ENCODE data around the gene IGFLR1.
"Not testable (repeated sequence)": the region's sequence is repeated elsewhere in the genome, so short reads cannot be mapped to it uniquely, and the experiment has no call there.

The IGFLR1 gene

DNA sequence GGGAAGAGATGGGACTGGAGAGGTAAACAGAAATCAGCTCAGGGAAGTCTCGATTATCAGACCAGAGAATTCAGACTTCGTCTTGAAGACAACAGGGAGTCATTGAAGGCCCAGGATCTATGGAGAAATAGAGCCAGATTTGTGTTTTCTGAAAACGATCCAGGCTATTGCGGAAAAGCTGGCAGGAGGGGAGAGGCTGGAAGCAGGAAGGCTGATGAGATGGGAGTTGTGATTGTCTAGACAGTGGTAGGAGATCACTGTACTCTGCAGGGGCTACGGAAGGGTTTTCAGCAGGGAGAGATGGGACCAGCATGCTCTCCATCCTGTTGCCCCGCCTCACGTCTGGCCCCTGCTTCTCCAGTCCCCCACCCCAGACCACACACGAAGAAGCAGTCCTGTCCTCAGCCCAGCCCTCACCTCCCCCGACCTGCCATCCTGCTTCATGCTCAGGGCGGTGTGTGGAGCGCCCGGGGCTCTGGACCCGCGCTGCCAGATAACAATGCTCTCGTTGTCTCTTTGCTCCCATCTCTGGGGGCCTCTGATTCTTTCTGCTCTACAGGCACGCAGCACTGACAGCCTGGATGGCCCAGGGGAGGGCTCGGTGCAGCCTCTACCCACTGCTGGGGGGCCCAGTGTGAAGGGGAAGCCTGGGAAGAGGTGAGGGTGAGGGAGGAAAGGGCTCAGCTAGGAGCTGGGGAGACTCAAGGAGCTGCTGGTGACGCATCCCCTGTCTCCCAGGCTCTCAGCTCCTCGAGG, 35.0 kb upstream of the IGFLR1 start:
- no peak for DNase-seq

DNA sequence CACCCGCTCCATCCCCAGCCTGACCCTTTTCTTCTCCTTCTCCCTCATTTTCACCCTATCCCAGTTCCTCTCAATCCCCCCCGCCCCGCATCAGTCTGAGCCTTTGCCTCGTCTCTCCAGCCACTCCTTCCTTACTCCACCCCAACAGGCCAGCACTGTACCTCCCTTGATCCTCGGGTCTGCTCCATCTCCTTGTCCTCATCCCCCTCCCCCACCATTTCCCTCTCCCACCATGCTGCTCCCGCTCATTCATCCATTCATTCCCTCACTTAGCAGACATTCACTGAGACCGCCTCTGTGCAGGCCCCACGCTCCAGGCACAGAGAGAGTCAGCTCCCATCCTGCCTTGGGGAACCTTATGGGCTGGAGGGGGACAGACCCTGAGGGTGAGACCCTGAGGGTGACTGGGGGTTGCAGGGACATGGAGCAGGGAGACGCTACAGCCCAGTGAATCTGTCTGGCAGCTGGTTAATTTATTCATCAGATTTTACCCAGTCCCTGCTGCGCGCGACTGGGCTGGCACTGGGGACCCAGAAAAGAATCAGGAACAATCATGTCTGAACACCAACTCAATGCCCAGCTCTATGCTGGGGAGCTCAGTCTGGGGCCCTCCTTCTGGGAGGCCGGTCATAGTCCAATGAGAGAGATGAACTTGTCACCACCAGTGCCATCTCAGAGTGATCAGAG, 34.0 kb upstream of the IGFLR1 start:
- DNase-seq, result no peak

DNA sequence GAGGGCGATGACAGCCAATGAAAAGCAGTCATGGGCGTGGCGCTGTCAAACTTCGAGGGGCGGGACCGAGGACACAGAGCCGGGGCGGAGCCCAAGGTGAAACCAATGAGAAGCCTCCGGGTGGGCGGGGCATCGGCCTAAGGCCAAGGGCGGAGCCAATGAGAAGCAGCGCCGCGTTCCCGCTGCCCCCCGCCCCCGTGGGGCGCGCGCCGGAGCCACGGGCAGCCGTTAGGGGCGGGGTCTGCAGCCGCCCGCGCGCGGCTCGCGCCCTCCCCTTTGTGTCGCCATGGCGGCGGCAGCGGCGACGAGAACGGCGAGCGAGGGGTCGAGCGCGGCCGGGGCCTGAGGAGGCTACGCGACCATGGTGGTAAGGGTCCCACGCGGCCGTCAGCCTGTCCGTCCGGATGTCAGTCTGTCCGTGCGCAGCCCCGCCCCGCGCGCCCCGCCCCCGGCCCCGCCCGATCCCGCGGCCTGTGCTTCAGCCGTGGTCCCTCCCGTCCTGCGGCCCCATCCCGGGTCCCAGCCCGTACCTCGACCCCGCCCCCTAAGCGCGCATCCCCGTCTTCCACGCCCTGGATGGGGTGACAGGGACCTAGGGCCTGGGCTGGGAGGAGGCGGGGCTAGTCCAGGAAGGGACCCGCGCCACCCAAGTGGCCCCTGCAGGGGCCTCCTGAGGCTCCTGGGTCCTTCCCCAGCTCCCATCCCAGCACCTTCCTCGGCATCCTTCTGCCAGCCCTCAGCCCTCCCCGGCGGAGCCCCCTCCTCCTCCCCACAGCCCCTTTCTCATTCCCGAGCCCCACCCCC, 33.2 kb upstream of the IGFLR1 start, which contains the start of gene ARHGAP33:
TSS of gene ARHGAP33 (plus strand) at position 267 of the 804 bp plus-strand sequence. CDS start at position 362, 95 bp downstream.
- peak; percentile 98 for DNase-seq

DNA sequence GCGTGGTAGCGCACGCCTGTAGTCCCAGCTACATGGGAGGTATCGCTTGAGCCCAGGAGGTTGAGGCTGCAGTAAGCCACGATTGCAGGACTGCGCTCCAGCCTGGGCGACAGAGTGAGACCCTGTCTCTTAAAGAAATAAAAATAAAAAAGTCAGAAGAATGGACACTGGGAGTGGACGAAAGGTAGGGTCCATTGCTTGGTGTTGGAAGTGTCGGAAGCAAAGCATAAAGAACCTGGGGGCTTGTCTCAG, 32.7 kb upstream of the IGFLR1 start:
- DNase-seq, result no peak

DNA sequence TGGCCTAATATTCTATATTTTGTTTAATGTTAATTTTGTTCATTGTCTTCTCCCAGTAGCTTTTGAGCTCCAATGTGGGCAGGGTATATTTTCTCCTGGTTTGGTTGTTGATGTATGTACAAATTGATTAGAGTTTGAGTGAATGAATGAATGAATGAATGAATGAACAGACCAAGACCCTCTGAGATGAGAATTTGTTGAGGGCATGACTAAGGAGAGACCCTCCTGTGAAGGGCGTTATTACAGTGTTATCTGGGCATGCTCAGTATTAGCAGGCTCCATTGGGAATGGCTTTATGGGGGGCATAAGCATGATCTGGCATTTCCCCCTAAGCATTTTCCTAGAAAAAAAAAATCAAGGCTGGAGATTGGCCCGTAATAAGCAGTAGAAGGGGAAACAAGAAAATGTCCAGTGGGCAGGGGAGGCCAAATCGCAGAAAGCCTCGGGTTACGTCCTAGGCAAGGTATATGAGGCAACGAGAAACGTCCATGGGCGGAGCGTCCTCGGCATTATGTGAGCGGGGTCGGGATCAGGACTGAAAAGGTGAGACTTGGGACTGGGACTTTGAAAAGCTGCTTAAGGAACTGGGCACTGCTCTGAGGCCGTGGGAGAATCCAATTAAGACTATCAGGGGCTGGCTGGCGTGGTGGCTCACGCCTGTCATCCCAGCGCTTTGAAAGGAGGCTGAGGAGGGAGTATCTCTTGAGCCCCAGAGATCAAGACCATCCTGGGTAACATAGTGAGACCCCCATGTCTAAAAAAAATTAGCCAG, 32.2 kb upstream of the IGFLR1 start:
- no peak for DNase-seq

DNA sequence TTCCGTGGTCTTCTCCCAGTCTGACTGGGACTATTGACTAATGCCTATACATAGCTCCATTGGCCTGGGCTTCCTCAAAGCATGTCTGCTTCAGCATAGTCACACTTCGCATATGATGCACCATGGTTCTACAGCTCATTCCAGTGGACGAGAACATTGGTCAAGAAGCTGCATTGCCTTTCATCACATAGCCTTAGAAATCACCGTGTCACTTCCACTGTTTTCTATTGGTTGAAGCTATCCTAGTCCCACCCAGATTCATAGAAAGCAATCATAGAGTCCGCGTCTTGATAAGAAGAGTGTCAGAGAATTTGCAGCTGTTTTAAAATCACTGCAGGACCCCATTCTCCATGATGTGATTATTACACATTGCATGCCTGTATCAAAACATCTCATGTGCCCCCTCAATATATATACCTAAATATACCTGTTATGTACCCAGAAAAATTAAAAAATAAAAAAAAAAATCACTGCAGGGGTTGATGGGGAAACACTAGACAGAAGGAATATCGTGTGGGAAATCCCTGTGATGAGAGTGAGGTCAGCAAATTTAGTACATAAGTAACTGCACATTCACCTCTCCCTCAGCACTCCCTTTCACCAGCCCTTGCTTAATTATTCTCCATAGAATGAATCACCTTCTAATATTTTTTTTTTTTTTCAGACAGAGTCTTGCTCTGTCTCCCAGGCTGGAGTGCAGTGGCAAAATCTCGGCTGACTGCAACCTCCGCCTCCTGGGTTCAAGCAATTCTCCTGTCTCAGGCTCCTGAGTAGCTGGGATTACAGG, 31.0 kb upstream of the IGFLR1 start:
- DNase-seq, result no peak

DNA sequence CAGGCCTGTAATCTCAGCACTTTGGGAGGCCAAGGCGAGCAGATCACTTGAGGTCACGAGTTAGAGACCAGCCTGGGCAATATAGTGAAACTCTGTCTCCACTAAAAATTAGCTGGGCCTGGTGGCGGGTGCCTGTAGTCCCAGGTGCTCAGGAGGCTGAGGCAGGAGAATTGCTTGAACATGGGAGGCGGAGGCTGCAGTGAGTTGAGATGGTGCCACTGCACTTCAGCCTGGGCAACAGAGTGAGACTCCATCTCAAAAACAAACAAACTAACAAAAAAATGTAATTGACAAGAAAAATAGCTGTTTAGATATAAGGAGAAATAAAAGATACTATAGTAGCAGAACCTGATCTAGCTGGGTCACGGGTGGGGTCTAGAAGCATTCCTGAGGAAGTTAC, 30.1 kb upstream of the IGFLR1 start:
- not testable (repeated sequence) for DNase-seq

DNA sequence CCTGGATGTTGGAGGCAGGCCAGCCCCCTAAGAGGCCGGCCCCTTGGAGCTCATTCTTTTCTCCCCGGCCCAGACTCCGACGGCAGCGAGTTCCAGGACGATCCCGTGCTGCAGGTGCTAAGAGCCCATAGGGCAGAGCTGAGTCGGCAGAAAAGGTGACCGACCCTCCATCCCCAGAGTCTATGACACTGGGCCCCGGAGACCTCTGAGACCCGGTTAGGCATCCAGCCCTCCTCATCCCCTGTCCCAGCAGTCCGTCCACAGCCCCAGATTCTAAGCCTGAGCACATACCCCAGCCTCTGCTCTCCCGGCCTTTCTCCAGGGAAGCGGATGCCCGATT, 25.8 kb upstream of the IGFLR1 start:
- no peak for DNase-seq

DNA sequence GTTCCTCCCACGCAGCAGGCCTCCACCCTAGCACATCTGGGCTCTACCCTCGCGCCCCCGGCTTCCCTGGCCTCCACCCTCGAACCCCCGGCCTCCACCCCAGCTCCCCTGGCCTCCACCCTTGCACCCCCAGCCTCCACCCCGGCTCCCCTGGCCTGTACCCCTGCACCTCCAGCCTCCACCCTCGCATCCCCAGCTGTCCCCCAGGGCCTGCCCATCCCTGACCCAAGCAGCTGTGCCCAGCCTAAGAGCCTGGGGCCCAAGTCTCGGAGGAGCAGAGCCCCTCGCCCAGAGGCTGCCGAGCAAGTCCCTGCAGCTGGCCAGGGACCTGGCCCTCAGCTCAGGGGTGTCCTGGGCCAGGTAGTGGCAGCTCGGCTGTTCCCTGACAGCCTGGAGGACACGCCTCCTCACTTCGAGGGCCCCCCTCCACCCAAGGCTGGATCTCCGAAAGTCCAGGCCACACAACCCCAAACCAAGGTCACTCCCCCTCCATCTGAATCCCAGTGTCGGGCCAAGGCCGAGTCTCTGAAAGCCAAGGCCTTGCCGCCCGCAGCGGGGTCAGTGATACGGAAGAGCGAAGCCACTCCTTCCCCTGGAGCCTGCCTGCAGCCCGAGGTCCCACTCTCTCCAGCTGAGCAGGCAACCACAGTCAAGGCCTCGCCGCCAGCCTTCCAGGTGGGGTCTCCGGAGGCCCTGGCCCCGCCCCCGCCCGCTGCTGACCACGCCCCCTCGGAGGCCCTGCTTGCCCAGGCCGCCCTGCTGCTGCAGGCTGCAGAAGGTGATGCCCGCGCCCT, 25.2 kb upstream of the IGFLR1 start:
- no peak for DNase-seq

DNA sequence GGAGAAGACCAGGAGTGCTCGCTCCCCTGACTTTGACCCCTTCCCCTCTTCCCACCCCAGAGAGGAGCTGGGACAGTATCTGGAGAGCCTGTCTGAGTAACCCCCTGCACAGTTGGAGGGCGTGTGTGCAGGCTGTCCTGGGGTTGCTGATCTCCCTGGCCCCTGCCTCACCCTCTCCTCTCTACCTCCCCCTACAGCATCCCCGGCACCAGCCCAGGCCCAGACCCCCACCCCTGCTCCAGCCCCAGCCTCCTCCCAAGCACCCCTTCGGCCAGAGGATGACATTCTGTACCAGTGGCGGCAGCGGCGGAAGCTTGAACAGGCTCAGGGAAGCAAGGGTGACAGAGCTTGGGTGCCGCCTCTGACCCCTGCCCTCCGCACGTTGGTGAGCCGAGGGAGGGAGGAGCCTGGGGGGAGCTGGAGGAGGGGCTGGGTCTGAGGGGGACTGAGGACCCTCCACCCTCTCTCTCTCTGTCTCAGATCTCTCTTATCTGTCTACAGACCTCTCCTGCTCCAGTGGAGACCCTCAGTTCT, 24.4 kb upstream of the IGFLR1 start:
- DNase-seq, result no peak

DNA sequence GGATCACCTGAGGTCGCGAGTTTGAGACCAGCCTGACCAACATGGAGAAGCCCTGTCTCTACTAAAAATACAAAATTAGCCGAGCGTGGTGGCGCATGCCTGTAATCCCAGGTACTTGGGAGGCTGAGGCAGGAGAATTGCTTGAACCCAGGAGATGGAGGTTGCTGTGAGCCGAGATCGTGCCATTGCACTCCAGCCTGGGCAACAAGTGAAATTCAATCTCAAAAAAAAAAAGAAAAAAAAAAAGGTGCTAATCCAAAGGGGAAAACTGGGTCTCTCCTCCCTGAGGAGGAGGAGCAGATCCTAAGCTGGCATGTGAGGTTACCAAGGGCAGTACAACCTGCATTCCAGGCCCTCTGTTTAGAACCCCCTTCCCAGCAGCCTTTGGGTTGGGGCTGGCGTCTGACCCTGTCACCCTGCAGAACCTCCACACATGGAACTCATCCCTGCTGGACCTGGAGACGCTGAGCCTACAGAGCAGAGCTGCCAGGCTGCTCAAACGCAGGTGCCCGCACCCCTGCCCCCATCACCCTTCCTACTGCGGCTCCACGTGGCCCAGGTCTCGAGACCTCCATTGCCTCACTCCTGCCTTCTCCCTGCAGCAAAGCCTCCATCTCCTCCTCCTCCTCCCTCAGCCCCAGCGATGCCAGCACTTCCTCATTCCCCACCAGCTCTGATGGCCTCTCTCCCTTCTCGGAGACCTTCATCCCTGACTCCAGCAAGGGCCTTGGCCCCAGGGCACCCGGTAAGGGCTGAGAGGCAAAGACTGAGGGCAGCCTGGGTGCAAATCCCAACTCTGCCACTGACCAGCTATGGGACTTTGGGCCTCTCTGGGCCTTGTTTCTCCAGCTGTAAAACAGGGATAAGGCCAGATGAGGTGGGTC, 22.4 kb upstream of the IGFLR1 start:
- DNase-seq, result no peak

DNA sequence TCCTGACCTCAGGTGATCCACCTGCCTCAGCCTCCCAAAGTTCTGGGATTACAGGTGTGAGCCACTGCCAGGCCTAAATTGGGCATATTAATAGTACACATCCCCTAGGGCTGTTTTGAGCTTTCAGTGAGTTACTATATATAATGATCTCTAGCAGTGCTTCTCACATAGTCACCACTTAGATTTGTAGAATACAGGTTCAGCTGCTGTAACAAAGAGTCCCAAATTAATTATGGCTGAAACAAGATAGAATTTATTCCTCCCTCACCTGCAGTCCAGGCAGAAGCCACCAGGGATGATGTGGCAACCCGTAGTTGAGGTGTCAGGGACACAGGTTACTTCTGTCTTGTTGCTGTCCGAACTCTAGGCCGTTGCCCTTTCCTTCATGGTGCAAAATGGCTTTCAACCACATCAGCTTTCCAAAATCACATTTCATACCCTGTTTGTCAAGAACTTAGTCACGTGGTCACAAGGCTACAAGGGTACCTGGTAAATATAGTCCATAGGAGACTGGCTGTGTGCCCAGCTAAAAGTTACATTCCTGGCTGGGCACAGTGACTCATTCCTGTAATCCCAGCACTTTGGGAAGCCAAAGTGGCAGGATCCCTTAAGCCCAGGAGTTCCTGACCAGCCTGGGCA, 18.6 kb upstream of the IGFLR1 start:
- DNase-seq, result no peak

DNA sequence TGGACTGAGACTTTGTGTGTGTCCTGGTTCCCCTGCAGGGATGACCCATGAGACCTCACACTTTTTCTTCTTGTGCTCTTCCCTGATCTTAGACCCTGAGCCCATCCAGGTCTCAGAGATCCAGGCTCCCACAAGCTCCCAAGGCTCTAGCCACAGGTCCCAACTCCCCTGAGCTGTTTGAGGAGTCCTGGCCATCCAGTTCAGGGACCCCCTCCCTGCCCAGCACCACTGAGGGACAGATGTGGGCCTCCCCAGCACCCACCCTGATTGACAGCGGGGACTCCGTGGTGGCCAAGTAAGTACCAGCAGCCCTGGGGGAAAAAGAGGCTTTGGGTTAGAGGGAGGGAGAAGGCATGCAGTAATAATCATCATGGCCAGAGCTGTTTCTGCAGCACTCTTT, 17.4 kb upstream of the IGFLR1 start:
- DNase-seq, result no peak

DNA sequence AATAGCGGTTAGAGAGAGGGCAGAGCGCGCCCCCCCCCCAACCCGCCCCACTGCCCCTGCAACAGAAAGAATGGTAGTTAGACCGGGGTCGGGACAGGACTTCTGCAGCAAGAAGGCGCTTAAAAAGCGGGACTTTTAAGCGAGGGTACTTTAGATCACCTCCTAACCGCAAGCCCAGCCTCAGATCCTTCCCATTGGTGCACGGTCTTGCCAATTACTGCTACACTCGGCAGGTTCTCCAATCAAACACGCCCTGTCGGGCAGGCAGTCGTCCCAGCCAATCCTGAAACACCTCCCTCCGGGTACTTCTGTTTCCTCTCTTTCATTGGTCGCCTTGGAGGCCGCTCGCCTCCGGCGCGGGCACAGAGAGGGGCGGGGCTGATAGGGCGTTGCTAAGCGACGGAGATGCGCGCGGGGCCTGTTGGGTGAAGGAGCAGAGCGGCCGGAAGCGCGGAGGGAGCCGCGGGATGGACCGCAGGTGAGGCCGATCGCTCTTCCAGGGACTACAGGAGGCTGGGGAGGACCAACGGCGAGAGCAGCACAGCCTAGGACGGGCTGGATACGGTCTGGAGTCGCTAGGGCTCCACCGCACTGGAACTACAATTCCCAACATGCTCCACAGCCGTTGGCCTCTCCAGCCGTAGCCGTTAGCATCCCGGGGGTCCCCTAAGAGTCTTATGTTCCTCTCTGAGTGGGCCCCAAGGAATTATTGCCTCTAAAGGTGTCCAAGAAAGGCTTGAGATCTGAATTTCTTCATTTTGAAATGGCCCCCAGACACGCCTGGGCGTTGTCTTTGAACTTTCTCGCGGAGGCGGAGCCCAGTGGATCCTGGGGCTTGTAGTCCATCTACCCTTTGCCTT, 15.7 kb upstream of the IGFLR1 start, which contains the start of gene PROSER3:
TSS of gene PROSER3 (plus strand) at position 428 of the 860 bp plus-strand sequence. CDS start at position 468, 40 bp downstream.
- DNase-seq, result peak; percentile 98

DNA sequence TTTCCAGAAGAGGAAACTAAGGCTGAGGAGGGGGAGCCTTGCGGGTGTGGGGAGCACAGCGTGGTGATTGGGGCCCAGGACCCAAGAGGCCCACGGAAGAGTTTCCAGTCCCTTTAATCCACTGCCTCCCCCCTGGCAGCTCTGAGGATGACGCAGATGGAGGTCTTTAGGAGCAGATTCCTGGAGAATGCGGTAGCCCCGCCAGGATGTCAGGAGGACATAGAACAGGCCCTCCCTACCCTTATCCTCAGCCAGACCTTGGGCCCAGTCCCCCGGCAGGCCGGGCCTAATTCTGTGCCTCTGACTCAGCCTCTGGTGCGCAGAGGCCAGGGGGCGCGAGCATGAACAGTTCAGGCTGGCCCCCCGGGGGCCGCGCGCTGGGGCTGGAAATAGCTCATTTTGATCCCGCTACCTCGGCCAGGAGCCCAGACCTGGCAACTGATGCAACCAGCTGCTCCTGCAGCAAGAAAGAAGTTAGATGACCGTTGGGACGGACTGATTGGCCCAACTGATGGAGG, 15.0 kb upstream of the IGFLR1 start:
- DNase-seq, result peak; percentile 33

DNA sequence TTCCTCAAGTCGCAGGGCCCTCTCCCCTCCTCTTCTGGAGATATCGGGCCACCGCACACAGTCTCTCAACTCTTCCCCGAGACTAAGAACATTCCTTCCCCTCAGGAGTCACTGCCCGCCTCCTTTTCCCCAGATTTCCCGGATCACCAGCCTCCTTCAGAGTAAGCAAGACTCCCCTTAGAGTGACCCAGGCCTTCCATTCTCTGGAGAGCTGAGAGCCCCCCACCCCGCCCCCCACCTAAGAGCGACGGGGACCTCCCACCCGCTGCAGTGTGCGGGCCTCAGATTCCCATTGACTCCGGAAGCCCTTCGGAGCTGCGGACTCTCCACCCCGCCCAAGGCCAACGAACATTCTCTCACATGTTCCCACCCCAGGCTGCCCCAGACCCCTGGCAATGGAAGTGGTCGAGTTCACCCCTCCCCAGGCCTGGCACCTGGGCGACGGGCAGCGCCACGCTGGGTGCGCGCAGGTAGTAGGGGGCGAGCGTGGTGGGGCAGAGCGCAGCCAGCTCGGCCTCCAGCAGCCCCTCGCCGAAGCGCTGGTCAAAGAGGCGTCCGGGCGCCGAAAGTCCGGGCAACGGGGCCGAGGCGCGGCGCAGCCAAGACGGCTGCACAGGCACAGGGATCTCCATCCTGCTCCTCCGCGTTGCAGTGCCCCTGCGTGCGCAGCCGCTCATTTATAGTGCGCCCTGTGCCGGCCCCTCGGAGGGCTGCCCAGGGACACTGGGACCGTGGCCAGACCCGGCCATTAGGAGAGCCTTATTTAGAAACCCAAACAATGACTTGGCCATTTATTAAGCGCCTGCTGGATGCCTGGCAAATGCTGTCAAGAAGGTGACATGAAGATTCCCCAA, 14.4 kb upstream of the IGFLR1 start, which contains the start of gene HSPB6:
TSS of gene HSPB6 (minus strand) at position 653 of the 854 bp plus-strand sequence. CDS start at position 632, 21 bp downstream.
- no peak for DNase-seq
